Sciatic nerve (tissue), 2 donors: Measurements from ENCODE around the gene BMPR2. TPM values are rescaled to one million over a fixed set of nuclear protein-coding genes. Genes with fewer than 3 reads are reported as not detected.
"Not testable (repeated sequence)": the region's sequence is repeated elsewhere in the genome, so short reads cannot be mapped to it uniquely, and the experiment has no call there.

Experiments used
- ATAC-seq: fragments of 200-7000 bp; cut with Tn5 transposase; one replicate; pipeline ENCODE4 v1.9.1; 2020; ENCODE audit warnings: mild to moderate bottlenecking, moderate library complexity
- DNase-seq: peaks from one replicate; pipeline ENCODE4 v3.0.0-alpha.2; 2020; ENCODE audit warnings: low spot score
- intact Hi-C: fragments of 100-400 bp; cut with DNase I; formaldehyde crosslinking; loops from one replicate; pipeline ENCODE4 v1.14.2; 2022
- total RNA-seq: library from RNA; stranded (reverse); fragmentation: NEBNext Ultra II Directional; extraction: Animal tissue kit (Norgen Biotek cat#: 25700); gene quantifications from one replicate; pipeline ENCODE4 v1.2.1, GENCODE V29; 2021
- donor health status: DM: no; HTN: no; CAD: no.
- donor health status: DM: no; HTN: no; CAD: no.

BMPR2 gene
- total RNA-seq, 1 donor from 2014 or later = 82.7 TPM

DNA sequence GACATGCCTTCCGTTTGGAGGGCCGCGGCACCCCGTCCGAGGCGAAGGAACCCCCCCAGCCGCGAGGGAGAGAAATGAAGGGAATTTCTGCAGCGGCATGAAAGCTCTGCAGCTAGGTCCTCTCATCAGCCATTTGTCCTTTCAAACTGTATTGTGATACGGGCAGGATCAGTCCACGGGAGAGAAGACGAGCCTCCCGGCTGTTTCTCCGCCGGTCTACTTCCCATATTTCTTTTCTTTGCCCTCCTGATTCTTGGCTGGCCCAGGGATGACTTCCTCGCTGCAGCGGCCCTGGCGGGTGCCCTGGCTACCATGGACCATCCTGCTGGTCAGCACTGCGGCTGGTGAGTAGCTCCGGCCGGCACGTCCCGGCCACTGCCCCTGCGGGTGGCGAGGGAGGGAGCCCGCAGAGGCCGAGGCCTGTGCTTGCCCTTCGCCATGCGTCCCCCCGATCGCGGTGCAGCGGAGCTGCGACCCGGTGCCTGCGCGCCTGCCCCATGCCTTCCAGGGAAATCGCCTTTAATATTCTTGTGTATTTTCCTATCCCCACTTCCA, 1.2 kb downstream of the BMPR2 start:
- DNase-seq (peak; percentile 67), ATAC-seq (peak; percentile 23)
- intact Hi-C loops = no loop called here

DNA sequence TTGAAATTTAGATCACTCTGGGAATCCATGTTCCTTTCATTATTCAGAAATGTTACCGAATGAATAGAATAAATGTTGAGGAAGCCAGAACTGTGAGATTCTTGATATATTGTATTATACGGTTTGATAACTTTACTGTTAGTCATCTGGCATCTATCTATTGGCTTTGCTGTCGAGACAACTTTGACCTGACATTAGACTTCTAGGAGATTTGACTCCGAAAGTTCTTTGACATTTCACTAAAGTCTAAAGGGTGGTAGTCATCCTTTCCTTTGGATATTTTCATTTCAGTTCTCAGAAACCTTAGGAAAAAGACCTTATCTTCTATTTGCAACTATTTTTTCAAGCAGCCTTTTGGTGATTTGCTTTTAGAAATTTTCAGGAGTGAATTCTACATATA, 1.9 kb downstream of the BMPR2 start:
- intact Hi-C loops = no loop called here
- no peak for DNase-seq
- ATAC-seq = no peak

DNA sequence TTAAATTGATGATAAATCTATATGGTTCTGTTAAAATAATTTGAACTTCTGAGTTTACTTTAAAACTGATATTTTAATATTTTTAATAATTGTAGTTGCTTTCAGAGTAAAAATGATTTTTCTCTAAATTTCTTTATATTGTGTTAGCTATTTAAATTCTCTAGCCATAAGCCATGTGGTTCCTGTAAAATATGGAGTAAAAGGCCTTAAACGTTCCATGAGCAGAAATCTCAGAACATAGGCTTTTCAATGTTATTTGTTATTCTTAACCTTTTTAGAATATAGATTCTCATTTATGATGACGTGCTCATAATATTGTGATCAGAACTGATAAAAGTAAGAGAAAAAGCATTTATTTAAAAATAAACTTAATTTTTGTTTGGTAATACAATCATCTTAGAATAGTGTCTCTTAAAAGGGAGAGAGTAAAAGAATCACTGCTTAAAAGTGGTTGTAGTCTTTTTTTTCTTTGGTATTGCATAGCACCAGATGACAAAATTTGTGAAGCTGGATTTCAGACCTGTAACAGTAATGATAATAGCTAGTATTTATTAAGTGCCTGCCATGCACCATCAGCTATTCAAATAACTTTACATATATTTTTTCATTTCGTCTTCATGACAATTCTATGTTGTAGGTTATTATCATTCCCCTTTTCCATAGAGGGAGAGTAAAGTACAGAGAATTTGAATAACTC, 2.7 kb downstream of the BMPR2 start:
- intact Hi-C loops = no loop called here
- no peak for ATAC-seq
- no peak for DNase-seq

DNA sequence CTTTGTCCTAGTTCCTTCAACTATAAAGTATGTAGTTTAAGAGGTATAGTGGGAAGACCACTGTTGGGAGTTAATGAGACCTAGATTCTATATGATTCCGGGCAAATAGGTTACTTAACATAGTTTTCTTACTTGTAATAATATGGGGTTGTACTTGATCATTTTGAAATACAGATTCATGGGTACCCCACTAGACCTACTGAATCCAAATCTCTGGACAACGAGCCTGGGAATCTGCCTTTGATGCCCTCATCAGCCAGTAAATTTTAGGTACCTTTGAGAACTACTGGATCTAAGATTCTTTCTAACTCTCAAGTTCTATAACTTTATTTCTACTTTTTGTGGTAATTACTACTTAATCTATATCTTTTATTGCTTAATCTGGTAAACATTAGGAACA, 6.6 kb downstream of the BMPR2 start:
- DNase-seq = no peak
- ATAC-seq = no peak
- intact Hi-C loops = no loop called here

DNA sequence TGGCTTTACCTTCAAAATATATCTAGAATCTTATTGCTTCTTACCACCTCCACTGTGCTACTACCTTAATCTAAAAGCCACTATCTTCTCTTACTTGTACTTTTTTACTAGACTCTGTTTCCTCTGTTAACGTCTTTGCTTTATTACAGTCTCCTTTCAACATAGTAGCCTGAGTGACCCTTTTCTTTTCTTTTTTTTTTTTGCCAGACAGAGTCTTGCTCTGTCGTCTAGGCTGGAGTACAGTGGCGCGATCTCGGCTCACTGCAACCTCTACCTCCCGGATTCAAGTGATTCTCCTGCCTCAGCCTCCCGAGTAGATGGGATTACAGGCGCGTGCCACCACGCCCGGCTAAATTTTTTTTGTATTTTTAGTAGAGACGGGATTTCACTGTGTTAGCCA, 10.4 kb downstream of the BMPR2 start:
- ATAC-seq, intact Hi-C loops, DNase-seq: not testable (repeated sequence)

DNA sequence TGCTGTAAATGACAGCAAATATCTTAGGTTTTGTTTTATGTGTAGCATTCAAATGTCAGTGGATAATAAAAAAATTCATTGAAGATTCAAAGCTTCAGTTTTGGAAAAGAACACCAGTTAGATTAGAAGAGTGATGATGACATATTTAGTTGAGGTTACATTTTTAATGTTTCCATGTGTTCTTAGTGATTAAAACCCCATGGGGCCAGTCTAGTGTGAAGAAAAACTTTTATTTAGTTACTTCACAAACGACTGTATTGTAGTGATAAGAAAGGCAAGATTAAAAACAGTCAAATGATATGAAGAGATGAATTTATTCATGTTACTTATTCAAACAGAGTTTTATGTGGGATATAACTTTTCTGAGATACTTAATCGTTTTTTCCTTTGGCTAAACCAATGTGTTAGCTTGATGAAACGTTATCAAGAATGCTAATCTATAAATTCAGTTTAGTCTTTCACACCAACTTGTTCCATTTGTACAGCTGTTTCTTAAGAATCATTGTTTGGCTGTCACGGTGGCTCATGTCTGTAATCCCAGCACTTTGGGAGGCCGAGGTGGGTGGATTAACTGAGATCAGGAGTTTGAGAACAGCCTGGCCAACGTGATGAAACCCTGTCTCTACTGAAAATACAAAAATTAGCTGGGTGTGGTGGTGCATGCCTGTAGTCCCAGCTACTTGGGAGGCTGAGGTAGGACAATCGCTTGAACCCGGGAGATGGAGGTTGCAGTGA, 11.6 kb downstream of the BMPR2 start:
- intact Hi-C loops = no loop called here
- DNase-seq = no peak

DNA sequence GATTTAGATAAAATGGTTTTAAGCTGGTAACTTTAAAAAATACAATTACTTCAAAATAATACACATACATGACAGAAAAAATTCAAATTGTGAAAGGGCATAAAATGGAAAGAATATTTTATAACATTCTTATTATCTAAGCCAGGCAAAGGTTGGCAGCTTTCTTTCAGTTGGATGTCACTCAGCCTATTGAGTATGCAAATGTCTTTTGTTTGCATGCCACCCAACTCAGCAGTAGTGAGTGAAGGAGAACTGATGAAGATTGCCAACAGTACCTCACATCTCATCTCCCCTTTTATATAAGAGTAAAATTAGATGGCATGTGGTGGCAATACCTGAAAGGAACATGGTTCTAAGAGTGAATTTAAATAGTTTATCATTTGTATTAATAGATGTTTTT, 24.8 kb downstream of the BMPR2 start:
- ATAC-seq (no peak), DNase-seq (no peak)
- intact Hi-C loops = no loop called here

More for the DNA sequence above, 11.6 kb downstream of the BMPR2 start:
- peak; percentile 56 for ATAC-seq

DNA sequence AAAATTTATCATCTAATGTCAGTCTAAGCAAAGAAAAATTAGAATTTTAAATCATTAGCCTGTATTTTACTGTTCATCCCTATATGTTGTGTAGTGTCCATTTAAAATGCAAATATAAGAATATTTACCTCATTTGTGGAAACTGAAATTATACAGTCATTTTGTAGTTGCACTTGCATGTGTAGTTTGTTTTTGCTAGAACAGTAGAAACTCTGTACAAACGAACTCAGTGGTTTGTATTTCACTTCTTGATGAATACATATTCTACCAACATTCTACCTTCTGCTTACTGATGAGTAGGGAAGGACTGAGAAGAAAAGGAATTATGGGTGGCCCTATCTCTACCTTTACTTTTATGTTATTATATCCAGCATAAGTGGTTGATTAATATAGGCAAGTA, 29.7 kb downstream of the BMPR2 start:
- intact Hi-C loops = no loop called here
- no peak for DNase-seq
- no peak for ATAC-seq

DNA sequence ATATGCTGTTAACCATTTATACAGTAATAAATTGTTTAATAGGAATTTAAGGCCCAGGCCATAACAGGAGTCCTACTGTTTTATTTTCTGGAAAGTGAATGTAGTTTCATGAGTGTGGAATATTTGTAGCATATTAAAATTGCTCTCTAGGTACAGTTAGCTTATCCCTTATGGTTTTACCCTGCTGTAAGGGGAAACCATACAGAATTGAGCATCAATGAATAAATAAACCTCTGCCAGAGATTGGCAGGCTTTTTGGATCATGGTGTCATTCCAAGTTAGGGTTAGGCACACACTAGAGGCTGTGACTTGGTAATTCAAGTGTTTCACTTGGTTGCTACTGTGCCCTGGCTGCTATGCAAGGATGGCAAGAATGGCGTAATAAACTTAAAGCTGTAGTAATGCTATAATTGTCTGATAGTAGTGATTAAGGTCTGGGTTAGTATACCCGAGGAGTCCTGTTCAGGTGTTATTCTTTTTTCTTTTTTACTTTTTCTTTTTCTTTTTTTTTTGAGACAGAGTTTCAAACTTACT, 30.4 kb downstream of the BMPR2 start:
- intact Hi-C loops = no loop called here
- ATAC-seq (no peak), DNase-seq (no peak)

DNA sequence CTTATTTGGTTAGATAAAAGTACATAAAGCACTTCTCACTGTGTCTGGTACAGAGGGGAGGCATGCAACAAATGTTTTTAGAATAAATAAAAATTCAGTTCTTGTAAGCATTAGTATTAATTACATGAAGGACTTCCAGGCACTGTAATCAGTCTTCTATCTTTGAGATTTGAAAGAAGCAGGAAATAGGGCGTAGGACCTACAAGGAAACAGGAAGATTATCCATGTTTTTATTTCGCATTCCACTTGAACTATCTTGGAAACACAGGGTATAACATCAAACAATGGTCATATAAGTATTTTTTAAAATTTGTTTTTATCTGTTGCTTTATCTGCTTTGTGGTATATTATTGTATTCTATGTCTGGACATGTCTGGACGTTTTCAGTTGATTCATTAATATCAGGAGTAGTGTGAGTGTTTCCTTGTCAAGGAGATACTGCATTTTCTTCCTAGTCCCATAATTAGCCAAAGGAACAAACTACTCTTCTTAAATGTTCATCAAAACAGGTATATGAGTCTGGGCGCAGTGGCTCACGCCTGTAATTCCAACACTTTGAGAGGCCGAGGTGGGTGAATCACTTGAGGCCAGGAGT, 32.5 kb downstream of the BMPR2 start:
- DNase-seq = no peak
- no peak for ATAC-seq
- intact Hi-C loops = no loop called here

DNA sequence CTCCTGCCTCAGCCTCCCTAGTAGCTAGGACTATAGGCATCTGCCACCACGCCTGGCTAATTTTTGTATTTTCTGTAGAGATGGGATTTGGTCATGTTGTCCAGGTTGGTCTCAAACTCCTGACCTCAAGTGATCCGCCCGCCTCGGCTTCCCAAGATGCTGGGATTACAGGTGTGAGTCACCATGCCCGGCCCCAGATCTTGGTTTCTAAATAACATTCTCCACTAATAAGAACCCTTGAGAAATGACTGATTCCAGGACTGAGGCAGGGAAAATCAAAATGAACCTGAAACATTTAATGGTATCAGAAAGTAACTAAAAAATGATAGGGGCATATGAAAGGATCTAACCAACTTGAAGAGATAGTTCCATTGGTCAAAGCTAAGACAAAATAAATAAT, 34.0 kb downstream of the BMPR2 start:
- ATAC-seq = no peak
- no peak for DNase-seq
- intact Hi-C loops = no loop called here

DNA sequence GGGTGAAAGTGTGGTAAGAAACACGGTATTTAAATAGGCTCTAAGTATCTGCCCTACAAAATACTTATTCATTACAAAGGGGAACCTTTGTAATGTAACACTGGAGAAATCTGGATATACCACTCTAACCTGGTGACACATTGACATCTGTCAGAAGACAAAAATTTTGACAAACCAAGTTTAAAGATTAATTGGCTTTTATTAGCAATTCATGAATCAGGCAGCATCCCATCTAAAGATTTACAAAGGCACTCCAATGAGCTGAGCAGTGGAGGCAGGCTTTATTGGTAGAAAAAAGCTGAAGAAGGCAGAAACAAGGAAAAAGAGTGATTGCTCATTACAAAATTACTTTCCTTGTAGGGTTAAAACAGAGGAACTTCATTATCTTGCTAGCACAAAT, 35.0 kb downstream of the BMPR2 start:
- DNase-seq (no peak), ATAC-seq (no peak)
- intact Hi-C loops = no loop called here

DNA sequence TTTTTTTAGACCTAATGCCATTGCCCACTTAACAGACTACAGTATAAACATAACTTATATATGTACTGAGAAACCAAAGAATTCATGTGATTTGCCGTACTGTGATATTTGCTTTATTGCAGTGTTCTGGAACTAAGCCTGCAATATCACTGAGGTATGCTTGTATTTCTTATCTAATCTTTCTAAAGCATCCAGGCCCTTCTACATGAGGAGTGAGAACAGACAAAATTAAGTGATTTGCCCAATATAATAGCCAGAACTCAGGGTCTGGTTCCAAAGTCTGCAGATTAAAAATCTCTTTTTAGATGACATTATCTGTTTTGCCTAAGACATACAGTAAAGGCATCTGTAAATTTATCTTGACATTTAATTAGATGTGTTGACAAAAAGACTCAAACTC, 41.9 kb downstream of the BMPR2 start:
- ATAC-seq (no peak), DNase-seq (no peak)
- intact Hi-C loops = no loop called here

DNA sequence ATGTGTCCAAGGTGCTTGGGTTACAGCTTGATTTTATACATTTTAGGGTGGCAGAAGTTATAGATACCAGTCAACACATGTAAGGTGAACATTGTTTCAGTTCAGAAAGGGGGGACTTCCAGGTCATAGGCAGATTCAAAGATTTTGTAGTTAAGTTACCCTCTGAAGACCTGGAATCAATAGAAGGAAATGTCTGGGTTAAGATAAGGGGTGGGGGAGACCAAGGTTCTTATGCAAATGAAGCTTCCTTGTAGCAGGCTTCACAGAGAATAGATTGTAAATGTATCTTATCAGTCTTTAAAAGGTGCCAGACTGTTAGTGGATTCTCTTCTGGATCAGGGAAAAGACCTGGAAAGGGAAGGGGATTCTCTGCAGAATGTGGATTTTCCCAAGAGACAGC, 42.4 kb downstream of the BMPR2 start:
- intact Hi-C loops = no loop called here
- DNase-seq (no peak), ATAC-seq (no peak)

DNA sequence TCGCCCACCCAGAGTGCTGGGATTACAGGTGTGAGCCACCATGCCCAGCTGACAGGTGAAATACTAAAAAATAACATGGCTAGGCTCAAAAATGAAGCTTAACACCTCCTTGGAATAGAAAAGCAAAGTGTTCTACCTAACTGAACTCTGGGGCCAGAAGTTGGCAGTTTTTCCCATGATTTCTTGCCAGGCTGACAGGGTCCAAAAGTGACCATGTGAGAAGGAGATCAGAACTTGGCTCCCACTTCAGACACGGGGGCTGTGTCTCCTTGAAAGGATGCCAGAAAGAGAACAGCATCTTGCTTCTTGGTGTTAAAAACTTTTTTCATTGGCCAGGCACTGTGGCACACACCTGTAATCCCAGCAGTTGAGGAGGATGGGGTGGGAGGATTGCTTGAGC, 47.0 kb downstream of the BMPR2 start:
- DNase-seq (no peak), ATAC-seq (no peak)
- intact Hi-C loops = no loop called here

DNA sequence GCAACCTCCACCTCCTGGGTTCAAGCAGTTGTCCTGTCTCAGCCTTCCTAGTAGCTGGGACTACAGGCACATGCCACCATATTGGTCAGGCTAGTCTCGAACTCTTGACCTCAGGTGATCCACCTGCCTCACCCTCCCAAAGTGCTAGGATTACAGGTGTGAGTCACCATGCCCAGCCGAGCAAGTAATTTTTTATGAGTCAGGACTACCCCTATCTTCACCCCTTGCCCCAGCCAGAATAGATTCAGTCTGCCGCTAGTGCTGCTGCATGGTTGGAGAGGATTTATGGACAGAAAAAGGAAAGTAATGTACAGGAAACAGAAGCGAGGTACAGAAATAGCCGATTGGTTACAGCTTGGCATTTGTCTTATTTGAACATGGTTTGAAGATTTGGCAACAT, 48.9 kb downstream of the BMPR2 start:
- no peak for DNase-seq
- ATAC-seq = no peak
- intact Hi-C loops = no loop called here

DNA sequence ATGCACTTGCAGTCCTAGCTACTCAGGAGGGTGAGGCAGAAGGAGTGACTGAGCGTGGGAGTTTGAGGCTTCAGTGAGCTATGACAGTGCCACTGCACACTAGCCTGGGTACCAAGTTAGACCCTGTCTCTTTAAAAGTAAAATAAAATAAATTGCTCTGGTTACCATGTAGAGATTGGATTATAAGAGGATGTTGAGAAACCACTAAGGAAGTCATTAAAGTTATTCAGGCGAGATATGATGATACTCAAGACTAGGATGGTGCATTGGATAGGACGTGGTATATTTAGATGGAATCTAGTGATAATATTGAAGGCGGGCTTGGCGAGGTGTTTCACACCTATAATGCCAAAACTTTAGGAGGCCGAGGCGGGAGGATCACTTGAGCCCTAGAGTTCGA, 50.6 kb downstream of the BMPR2 start:
- intact Hi-C loops = no loop called here

DNA sequence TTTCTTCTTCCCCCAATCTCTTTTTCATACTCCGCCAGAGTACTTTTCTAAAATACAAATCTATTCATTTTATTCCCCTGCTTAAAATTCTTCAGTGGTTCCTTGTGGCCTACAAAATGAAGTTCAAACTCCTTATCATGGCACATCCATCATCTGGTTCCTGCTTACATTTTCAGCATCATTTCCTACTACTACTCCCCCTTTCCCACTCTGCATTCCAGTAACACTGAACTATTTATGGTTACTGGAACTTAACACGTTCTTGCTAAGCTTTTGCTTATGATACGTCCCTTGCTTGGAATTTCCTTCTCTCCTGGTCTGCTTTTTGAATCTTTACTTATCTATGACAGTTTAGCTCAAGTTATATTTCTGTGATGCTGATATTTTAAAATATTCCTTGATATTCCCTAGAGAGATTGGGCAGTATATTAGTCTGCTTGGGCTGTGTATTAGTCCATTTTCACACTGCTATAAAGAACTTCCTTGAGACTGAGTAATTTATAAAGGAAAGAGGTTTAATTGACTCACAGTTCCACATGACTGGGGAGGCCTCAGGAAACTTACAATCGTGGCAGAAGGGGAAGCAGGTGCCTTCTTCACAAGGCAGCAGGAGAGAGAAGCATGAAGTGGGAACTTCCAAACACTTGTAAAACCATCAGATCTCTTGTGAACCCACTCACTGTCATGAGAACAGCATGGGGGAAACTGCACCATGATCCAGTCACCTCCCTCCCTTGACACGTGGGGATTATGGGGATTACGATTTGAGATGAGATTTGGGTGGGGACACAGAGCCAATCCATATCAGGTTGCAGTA, 53.2 kb downstream of the BMPR2 start:
- intact Hi-C loops = no loop called here
- no peak for ATAC-seq
- DNase-seq = no peak

More for the DNA sequence above, 50.6 kb downstream of the BMPR2 start:
- no peak for ATAC-seq
- no peak for DNase-seq

DNA sequence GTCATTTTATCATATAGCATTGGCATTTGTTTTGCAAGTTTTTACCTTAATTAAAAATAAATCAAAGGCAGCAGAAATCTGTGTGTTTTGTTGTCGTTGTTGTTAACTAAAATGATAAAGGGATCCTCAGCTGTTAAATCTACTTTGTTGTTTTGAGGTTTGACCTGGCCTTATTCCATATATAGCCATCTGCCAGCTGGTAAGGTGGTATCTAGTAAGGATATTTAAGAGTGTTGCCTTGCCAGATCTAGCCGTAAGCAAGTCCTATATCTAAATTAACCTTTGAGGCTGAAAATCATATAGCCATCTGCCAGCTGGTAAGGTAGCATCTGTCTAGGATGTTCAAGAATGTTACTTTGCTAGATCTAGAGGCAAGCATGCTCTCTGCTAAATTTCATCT, 56.6 kb downstream of the BMPR2 start:
- intact Hi-C loops = no loop called here
- DNase-seq (no peak), ATAC-seq (no peak)
